Stimulated activated CD8-positive, alpha-beta memory T cell treated with anti-CD3 and anti-CD28 coated beads, Interleukin-7, amount 100 ng/mL, for 48 hours (primary cell): Measurements from ENCODE around the gene MRPS7.

Experiments used
- DNase-seq, 2 donors: peaks; one replicate each; pipeline ENCODE4 v3.0.0-alpha.2; 2020; ENCODE audit warnings: low read depth in 1 of 2; ENCODE audit errors: extremely low read depth in 1 of 2

The MRPS7 gene

DNA sequence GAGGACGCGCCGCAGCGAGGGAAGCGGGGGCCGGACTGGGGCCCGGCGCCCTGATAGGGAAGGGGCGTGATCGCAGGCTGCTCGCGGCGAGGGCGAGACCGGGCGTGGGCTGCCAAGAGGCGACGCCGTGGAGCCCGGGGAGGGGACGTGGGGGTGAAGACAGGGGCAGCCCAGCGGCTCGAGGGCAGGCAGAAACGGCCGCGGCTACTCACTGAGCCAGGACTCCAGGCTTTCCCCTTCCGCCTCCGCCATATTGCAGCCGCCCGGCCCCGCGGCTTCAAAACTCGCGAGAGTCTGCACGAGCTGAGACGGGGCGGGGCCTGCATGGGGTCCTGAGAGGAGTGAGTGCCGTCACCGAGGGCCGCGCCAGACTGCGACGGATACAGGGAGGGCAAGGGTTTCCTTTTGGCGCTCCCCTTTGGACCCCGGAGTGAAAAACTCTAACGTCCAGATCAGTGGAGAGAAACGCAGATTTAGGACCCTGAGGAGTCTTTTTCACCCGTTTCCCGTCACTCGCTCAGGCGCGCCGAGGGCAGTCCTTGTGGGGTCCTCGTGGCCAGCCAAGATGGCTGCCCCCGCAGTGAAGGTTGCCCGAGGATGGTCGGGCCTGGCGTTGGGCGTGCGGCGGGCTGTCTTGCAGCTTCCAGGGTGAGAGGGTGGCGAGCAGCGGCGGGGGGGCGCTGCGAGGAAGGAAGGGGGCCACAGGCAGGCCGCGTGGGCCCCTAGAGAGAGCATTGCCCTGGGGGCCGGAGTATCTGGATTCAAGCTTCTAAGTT lies at the start of gene MRPS7, which contains the start of gene GGA3:
Gene MRPS7, plus strand, starts transcription at position 544 of the 776 bp plus-strand sequence. Its CDS starts 22 bp downstream, at position 566.
Gene GGA3, minus strand, starts transcription at position 271 of the 776 bp plus-strand sequence. Its CDS starts 19 bp downstream, at position 252.
- peak; percentile 83 to 93 for DNase-seq

DNA sequence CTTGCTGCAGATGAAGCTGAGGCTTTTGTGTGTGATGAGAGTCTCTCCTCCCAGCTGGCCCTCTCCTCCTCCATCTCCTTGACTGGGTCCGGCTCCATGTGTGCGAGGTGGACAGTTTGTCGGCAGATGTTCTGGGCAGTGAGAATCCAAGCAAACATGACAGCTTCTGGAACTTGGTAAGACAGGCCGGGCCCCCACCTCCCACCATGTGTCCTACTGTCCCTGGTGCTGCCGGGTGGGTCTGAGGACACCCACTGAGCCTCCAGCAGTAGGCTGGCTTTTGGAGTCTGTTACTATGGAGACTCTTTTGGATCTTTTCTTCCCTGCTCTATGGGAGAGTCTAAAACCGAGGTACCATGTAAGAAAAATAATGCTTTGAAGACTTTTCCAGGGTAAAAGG lies 43.5 kb upstream of the MRPS7 start:
- DNase-seq = no peak

DNA sequence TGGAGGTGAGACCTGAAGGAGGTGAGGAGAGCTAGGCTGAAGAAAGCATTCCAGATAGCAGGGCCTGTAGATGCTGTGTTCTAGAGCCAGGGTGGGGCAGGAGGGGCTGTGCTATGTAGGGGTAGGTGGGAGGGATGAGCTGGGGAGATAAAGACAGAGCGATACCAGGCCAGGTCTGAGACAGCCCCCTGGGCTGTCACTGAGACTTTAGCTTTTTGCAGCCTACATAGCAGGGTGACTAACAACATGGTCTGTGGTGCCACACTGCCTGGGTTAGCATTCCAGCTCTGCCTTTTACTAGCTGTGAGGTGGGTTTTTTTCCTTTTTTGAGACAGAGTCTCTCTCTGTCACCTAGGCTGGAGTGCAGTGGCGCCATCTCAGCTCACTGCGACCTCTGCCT lies 41.9 kb upstream of the MRPS7 start:
- DNase-seq = no peak

DNA sequence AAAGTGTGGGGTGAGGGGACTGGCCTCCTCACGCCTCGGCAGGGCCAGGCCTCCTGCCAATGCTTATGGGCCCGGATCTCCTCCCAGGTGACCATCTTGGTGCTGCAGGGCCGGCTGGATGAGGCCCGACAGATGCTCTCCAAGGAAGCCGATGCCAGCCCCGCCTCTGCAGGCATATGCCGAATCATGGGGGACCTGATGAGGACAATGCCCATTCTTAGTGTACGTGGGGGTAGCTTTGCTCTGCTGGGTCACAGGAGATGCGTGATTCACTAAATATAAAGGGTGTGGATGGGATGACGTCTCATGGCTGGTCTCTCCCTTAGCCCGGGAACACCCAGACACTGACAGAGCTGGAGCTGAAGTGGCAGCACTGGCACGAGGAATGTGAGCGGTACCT lies 36.7 kb upstream of the MRPS7 start:
- no peak for DNase-seq

DNA sequence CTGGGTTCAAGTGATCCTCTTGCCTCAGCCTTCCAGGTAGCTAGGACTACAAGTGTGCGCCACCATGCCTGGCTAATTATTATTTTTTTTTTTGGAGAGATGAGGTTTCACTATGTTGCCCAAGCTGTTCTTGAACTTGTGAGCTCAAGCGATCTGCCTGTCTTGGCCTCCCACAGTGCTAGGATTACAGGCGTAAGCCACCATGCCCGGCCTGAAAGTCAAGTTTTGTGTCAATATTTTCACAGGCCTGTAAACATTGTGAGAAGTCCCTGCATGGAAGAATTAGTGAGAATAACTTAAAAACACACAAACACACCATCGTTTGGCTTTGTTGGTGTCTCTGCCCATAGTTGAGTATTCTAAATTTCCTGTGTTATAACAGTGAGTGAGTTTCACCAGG lies 34.0 kb upstream of the MRPS7 start:
- no peak for DNase-seq

DNA sequence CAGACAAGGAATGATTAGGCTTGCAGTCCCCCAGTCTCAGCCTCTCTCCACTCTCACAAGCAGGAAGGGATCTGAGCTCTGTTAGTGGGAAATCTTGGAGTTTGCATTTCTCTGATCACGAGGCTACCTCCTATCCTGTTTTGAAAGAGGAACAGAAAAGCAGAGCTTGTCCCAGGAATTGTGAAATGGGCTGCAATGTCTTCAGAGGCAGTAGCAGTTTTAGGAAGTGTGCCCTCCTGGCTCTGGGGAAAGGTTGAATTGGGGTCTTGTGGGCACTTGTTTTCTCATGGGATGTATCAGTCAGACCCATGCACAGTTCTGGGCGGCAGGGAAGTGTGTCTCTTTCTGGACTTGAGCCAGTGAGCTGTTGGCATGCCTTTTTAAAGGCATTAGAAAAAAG lies 33.4 kb upstream of the MRPS7 start:
- no peak for DNase-seq

DNA sequence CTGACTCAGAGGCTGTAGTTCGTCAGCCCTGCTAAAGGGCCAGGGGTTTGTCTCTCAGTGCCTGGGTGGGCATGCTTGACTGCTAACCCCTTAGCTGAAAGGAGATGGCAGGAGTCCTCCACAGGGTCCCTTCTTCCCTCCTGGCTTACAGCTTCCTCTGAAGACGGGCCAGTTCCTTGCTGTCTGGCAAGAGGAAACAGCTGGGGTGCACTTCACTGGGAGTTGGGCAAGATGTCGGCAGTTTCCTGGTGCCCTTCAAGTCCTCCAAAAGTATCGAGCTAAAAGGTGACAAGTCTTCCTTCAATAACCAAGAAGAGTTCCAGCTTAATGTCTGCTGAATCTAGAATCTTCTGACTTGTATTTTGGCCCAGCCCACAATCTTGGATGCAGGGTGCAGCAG lies 32.8 kb upstream of the MRPS7 start:
- DNase-seq = no peak

DNA sequence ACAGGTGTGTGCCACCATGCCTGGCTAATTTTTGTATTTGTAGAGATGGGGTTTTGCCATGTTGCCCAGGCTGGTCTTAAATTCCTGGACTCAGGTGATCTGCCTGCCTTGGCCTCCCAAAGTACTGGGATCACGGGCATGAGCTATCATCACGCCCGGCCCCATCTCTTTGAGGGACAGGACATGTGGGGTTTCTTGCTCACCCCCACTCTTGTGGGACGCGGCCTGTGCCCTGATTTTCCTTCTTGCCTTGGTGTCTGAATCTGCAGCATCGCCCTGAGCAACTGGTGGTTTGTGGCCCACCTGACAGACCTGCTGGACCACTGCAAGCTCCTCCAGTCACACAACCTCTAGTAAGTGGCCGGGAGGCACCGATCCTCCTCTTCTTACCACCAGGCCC lies 30.6 kb upstream of the MRPS7 start:
- no peak for DNase-seq

DNA sequence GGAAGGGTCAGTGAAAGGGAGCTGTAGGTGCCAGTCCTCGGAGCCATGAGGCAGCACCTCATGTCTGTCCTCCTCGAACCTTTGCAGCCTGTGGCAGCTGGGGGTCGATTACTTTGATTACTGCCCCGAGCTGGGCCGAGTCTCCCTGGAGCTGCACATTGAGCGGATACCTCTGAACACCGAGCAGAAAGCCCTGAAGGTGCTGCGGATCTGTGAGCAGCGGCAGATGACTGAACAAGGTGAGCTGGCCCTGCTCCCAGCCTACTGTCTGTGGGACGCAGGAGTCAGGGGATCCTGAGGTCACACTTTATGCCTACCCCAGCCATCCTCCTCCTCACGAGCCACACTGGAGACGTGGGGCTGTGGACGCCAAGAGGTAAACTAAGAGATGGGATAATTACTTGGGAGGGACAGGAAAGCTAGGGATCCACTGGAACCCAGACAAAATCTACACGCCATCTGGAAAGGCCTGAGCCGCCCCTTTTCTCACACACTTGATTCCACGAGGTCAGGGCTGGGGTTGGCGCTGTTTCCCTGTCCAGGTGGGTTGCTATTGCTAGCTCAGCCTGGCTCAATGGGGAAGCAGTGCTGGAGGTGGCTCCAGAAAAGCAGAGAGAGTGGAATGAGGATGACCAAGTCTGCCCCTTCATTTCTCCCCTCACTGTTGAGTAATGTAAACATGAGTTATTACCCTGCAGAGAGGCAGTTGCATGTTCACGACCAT lies 29.8 kb upstream of the MRPS7 start:
- DNase-seq = no peak

DNA sequence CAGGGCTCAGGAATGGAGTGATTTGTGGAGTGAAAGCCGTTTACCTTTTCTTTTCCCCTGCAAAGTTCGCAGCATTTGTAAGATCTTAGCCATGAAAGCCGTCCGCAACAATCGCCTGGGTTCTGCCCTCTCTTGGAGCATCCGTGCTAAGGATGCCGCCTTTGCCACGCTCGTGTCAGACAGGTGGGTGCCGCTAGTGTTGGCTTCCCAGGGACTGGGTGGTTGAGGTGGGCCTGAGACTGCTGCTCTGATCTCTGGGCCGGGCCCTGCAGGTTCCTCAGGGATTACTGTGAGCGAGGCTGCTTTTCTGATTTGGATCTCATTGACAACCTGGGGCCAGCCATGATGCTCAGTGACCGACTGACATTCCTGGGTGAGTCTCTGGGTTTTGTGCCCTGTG lies 28.9 kb upstream of the MRPS7 start:
- DNase-seq = no peak

DNA sequence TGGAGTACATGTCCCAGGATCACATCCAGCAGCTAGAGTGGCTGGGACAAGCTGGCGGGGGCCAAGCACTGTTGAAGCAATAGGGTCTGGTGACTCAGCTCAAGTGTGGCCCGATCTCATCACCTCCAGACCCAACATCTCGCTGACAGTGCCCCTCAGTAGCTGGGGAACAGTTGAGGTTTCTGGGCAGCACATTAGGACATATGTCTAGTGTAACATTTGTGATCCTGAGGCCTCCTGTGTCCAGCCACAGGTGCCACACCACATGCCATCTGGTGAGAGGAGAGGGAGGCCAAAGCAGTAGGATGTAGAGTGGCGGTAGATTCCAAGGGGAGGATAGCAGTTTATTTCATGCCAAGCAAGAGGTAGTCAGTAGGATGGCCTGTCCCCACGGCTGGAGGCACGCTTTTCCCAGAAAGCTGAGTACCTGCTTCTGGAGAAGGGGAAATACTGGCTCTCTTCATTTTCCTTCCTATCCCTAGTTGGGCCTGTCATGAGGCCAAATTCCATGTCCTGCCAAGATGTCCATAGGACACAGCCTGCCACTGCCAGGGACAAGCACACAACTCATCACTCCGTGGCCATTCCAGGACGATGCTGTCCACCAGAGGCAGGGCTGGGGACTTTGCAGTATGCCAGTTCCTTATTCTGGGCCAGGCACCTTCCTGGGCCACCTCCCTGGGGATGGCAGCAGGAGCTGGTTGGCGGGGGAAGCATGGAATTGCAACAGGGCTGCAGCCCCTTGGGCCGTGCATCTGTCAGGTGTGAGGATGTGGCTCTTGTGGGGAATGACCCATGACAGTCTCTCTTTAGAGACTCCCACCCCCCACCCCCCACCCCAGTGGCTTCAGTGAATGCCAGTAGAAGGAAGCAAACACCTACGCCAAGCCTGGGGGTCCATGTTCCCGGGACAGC lies 24.3 kb upstream of the MRPS7 start:
- no peak for DNase-seq

DNA sequence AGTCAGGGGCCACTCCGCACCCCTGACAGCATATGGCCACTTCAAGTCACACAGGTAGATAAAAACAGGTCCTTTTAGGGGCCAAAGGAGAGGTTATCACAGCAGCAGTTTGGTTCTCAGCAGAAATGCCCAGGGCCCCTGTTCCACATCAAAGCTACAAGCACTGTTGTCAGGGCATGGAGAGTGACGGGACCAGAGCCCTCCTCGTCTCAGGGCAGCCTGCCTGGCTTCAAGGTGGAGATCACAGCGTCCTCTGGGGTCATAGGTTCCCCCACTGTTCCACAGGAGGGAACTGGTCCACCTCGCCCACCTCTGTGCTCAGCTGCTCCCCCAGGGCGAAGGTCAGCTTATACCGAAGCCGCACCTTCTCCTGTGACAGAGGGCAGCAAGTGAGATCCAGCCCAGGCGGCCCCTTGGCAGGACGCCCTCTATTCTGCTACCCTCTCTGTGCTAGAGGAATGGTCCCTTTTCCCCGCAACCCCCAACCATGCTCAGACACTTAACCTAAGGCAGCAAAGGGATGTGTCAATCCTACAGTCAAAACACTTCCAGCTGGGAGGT lies 23.6 kb upstream of the MRPS7 start:
- no peak for DNase-seq

DNA sequence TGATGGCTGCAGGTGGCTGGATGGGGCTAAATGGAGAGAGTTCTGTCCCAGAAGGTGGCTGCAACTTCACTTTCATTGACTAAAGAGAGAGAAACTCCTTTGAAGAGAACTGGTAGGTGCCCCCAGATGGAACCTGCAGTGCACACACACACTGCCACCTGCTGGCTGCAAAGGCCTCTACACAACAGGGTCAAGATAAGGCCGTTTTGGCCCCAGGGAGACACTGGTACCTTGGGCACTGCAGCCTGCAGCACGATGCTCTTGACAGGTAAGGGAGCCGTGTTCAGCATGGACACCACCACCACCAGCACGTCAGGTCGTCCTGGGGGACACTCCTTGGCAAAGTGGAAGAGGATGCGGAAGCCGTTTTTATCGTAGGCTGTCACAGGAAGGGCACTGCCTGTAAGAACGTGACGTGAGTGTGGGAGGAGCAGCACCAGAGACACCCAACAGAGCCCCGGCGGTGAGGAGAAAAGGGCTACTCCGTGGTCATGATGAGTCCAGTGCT lies 22.9 kb upstream of the MRPS7 start:
- DNase-seq = peak in 1 of 2 donors; percentile 43

DNA sequence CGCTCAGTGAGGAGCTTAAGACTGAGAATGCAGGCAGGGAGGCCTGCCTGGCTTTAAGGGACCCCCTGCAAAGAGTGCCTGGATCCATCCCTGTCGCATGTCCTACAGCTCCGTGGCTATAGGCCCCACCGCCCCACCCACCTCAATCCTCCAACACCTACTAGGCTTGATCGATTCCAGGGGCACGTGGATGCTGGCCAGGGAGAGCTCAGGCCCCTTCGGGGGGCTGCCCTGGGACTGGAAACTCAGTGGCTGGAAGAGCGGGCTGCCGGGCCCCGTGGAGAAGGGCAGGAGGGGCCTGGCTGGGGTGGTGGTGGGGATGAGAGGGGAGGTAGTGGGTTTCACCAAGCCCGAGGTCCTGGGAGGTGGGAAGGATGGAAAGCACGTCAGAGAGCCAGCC lies 22.5 kb upstream of the MRPS7 start:
- DNase-seq = no peak

DNA sequence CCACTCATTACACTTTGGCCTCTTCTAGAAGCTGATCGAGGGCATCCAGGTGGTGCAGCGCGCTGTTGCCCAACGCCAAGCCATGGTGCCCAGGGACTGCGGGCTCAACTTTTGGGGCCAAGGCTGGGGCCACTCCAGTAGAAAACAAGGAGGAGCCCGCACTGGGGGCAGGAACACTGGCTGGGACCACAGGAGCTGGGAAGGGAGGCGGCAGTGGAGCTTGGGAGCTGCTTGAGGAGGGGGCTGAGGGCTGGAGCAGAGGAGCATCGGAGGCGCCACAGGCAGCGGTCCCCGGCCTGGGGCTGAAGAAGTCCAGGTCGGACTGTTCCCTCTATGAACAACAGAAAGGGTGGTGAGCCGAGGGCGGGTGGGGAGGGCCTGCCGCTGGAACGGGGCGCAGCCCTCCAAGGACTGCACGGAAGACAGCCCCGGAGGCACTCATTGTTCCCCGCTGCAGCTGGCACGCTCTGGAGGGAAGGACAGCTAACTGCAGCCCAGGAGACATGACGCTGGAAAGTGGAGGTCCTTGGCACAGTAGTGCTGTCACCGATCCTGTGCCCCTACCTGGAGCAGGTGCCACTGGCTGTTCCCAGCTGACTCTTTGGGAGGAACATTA lies 21.8 kb upstream of the MRPS7 start:
- no peak for DNase-seq

DNA sequence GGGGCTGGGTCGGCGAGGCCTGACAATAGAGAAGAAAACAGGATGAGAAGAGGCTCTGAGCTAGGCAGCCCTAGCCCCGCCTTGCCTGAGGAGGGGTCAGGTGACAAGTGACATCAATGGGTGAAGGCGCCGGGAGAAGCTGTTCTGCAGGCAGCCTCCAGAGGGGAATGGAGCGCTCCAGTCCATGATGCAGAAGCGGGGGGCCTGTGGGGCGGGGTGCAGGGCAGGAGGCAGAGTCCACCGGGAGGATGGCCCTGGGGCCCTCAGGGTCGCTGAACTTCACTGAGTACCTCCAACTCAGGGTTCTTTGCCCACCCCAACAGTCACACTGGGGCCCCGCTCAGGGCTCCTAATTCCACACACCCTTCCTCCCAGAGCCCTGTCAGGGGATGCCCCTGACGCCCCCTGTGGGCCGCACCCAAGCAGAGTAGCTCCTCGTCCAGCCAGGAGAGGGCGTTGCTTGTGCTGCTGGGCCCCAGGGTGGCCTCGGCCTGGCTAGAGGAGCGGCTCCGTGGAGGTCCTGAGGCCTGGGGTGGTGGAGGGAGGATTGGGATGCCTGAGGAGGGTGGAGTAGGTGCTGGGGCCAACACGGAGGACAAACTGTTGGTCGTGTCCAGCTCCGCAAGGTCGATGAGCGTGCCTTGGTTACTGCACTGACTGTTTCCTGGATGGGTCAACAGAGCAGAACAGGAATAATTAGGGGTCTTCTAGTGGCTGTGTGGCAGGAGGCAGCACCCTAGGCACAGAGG lies 21.1 kb upstream of the MRPS7 start:
- DNase-seq = no peak

DNA sequence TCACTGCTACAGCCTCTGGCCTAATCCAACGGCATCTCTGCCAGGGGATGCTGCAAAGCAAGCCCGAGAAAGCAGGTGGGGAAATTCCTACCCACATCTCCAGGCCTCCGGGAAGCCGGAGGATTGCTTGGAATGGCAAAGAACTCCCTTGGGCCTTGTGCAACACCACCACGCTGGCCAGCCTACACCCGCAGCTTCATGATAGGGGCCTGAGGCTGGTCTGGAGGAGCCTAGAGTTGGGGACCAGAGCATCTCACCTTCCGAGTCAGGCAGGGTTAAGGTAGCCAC lies 20.6 kb upstream of the MRPS7 start:
- DNase-seq = no peak

DNA sequence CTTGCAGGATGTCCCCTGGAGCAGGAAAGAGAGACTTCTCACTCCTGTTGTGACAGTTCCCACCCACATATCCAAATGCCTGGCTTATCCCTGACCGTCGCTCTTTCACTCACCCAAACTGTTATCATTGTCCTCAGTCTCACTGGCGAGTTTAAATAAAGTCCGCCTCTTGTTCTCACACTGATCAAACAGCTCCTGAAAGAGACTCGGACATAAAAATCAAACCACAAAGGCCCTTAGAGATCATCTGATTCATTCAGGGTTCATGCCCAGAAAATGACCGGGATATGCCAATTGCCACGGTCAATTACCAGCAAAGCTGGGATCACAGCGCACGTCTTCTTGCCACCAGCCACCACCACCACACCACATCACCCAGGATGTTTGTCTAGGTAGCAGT lies 20.2 kb upstream of the MRPS7 start:
- no peak for DNase-seq

DNA sequence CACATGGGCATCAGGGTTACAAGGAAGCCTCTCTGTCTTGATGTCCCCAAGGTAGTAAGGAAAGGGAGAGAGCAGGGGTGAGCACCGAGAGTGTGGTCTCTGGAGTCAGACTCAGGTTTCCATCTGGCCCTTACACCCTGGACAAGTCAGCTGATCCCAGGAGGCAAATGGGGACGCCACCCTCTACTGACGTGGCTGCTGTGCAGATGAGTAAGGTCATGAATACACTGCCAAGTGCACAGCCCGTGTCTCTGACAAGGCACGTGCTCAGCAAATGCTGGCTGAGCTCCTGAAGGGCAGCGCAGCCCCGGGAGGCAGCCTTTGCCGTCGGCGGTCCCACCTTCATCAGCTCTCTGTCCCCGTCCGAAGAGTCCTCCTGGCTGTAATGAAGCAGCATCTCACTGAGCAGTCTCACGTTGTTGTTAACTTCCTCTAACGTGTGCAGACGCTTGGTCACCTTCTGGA lies 19.7 kb upstream of the MRPS7 start:
- no peak for DNase-seq
